Thymus (tissue), 11 donors: ENCODE results near the gene CPNE2. TPM values are rescaled to one million over a fixed set of nuclear protein-coding genes. Genes with fewer than 3 reads are reported as not detected.

Experiments used
- DNase-seq, 9 donors: peaks; one replicate each; pipeline ENCODE4 v3.0.0-alpha.2; 2013; ENCODE audit warnings: low spot score in 9 of 9, low read depth in 6 of 9, missing footprints in 1 of 9
- H3K27ac ChIP-seq, 2 donors: one replicate each; pipeline ENCODE4 v1.5.1; 2013; ENCODE audit warnings: control low read depth in 1 of 2, low read depth in 1 of 2, low read length in 1 of 2, mild to moderate bottlenecking in 1 of 2, moderate library complexity in 1 of 2
- H3K27me3 ChIP-seq, 2 donors: one replicate each; pipeline ENCODE4 v1.5.1; 2013; ENCODE audit warnings: low read length in 1 of 2; ENCODE audit not compliant: control insufficient read depth in 2 of 2, insufficient read depth in 1 of 2
- H3K36me3 ChIP-seq, 2 donors: one replicate each; pipeline ENCODE4 v1.5.1; 2013; ENCODE audit warnings: low read length in 1 of 2, mild to moderate bottlenecking in 1 of 2, moderate library complexity in 1 of 2; ENCODE audit not compliant: control insufficient read depth in 2 of 2, insufficient read depth in 2 of 2
- H3K4me1 ChIP-seq, 2 donors: one replicate each; pipeline ENCODE4 v1.5.1; 2013; ENCODE audit warnings: low read length in 2 of 2; ENCODE audit not compliant: control insufficient read depth in 2 of 2, insufficient read depth in 2 of 2
- H3K4me3 ChIP-seq, 2 donors: one replicate each; pipeline ENCODE4 v1.5.1; 2013; ENCODE audit warnings: low read length in 2 of 2, control low read depth in 1 of 2, mild to moderate bottlenecking in 1 of 2
- H3K9me3 ChIP-seq, 2 donors: one replicate each; pipeline ENCODE4 v1.5.1; 2013; ENCODE audit warnings: low read length in 1 of 2, mild to moderate bottlenecking in 1 of 2; ENCODE audit not compliant: control insufficient read depth in 2 of 2, insufficient read depth in 1 of 2
- WGBS: extraction: QIAGEN DNeasy Blood & Tissue Kit; methylation state at CpG from one replicate; pipeline ENCODE4 v1.1.7; 2013; 5-methylcytosine and 5-hydroxymethylcytosine counted together
- polyA plus RNA-seq: library from polyadenylated mRNA; stranded (reverse); fragments of 200-250 nt; gene quantifications from one replicate; pipeline ENCODE4 v1.2.3, GENCODE V29; 2013
- total RNA-seq: library from RNA; stranded (reverse); fragments of 120-200 nt; gene quantifications from one replicate; pipeline ENCODE4 v1.2.4, GENCODE V29; 2013
- donor health status: healthy.

The CPNE2 gene
- total and polyA plus RNA-seq, 2 donors: 6.5 to 27.5 TPM

DNA sequence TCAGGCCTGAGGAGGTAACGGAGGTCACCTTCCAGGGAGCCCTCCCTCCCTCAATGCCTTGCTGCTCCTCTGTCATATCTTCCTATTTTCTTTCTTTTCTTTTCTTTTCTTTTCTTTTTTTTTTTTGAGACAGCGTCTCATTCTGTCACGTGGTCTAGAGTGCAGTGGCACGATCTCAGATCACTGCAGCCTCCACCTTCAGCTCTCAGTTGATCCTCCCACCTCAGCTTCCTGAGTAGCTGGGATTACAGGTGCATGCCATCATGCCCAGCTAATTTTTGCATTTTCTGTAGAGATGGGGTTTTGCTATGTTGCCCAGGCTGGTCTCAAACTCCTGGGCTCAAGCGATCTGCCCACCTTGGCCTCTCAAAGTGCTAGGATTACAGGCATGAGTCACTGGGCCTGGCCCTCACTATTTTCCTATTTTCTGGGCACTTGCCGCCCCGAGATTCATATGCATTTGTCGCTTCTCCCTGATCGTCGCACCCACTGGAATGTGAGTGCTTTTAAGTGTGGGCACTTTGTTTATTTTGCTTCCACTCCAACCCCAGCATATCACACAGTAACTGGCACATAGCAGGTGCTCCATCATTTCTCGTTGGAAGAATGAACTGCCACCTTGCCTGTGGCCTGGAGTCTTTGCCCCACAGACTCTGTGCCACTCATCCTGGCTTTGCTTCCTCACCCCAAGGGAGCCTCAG is 31.7 kb downstream of the CPNE2 start:
- DNase-seq: peak in 1 of 9 donors; percentile 49
- Histone ChIP-seq H3K4me1 (peaks cover 0 to 36% of the 10 kb centered on the region in 2 donors), H3K9me3 (no peaks in the 10 kb centered on the region), H3K36me3 (no peaks in the 10 kb centered on the region), H3K27ac (peak overlapping the region; percentile 74 to 80), H3K4me3 (no peak overlapping the region), H3K27me3 (no peaks in the 10 kb centered on the region)
- WGBS: 79% methylated on average over 11 of the region's 11 CpGs

DNA sequence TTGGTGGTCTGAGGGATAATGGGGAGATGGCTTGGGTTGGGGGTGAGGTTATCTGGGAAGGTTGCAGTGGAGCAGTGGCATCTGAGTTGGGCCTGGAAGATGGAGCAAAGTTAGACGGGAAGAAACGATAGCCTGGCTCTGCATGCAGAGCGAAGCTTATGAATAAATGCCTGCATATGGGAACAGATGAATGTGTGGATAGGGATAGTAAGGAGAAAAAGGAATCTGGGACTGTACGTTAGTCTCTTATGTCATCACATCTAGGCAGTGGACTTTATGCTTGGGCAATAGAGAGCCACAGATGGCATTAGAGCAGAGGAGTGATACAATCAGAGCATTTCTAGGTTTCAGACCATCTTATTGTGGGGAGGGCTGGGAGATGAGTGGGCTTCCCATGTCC is 33.0 kb downstream of the CPNE2 start:
- WGBS: 98% methylated on average over 4 of the region's 4 CpGs
- Histone ChIP-seq H3K36me3 (no peaks in the 10 kb centered on the region), H3K4me1 (peaks cover 0 to 41% of the 10 kb centered on the region in 2 donors), H3K27ac (no peak overlapping the region), H3K27me3 (no peaks in the 10 kb centered on the region), H3K4me3 (no peak overlapping the region), H3K9me3 (no peaks in the 10 kb centered on the region)
- DNase-seq: no peak

DNA sequence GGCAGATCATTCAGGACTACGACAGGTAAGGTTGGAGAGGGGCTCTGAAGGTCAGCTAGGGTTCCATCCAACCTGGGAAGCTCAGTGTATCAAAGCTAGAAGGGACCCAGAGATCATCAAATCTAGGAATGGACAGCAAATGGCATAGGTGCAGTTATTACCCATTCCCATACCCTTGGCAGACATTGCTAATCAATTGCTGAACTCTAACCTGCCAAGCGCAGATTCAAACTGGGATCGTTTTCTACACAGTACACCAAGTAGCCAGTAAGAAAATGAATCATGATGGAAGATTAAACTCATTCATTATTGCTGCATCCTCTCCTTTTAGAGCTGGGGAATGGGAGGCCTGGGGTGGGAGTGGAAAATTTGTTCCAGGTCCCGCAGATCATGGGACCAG is 33.6 kb downstream of the CPNE2 start:
- H3K27me3 ChIP-seq: no peaks in the 10 kb centered on the region
- peaks cover 0 to 45% of the 10 kb centered on the region in 2 donors for H3K4me1 ChIP-seq
- DNase-seq: no peak
- no peak overlapping the region for H3K27ac ChIP-seq
- no peaks in the 10 kb centered on the region for H3K9me3 ChIP-seq
- no peaks in the 10 kb centered on the region for H3K36me3 ChIP-seq
- WGBS: 98% methylated on average over 4 of the region's 4 CpGs
- no peak overlapping the region for H3K4me3 ChIP-seq

DNA sequence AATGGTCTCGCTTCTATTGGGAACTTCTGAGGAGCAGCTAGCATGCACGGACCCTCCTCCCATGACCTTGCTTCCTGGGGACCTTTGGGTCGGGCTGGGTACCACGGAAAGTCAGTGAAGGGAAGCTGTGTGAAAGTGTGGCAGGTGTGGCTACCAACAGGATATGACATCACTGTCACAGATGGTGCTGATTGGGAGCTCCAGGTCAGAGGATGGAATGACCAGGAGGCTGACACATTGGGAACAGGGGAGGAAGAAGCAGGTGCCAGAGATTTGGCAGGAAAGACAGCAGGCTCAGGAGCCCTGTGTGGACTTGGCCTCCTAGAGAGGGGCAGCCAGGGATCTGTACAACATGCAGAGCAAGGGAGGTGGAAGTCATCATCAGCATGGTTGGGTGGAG is 34.0 kb downstream of the CPNE2 start:
- peaks cover 0 to 45% of the 10 kb centered on the region in 2 donors for H3K4me1 ChIP-seq
- no peak overlapping the region for H3K4me3 ChIP-seq
- H3K9me3 ChIP-seq: no peaks in the 10 kb centered on the region
- no peaks in the 10 kb centered on the region for H3K36me3 ChIP-seq
- DNase-seq: no peak
- H3K27ac ChIP-seq: no peak overlapping the region
- 85% methylated on average over 4 of the region's 4 CpGs for WGBS
- no peaks in the 10 kb centered on the region for H3K27me3 ChIP-seq

DNA sequence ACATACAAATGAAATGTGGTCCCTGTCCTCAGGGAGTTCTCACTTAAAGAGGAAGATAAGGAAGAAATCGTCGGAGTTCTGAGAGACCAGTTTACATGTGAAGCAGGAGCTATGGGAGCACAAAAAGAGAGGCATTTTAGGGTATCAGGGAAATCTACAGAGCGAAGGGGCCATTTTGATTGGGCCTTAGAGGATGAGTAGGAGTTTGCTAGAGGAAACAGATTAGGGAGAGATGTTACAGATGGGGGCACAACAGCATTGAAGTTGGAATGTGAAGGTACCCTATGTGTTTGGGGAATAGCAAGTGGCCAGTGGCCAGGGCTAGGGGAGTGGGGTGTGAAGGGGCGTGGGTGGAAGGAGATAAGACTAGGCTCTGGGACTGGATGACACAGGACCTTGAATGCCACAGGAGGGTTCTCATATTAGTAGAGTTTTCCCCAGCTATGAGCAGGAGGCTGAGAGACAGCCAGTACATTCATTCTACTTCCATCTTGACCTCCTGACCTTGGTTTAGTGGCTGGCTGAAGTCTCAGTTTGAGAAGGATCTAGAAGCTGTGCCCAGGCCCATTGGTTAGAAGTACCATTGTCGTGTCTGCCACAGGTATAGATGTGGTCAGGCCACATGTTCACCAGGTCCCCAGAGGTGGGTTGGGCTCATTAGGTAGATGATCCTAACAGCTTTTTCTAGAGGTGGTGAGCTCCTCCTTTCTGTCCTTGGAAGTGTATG is 34.8 kb downstream of the CPNE2 start:
- no peak for DNase-seq
- no peaks in the 10 kb centered on the region for H3K9me3 ChIP-seq
- no peaks in the 10 kb centered on the region for H3K36me3 ChIP-seq
- H3K27me3 ChIP-seq: no peaks in the 10 kb centered on the region
- H3K27ac ChIP-seq: no peak overlapping the region
- no peak overlapping the region for H3K4me3 ChIP-seq
- peaks cover 0 to 47% of the 10 kb centered on the region in 2 donors for H3K4me1 ChIP-seq
- WGBS: 97% methylated on average over 5 of the region's 5 CpGs

DNA sequence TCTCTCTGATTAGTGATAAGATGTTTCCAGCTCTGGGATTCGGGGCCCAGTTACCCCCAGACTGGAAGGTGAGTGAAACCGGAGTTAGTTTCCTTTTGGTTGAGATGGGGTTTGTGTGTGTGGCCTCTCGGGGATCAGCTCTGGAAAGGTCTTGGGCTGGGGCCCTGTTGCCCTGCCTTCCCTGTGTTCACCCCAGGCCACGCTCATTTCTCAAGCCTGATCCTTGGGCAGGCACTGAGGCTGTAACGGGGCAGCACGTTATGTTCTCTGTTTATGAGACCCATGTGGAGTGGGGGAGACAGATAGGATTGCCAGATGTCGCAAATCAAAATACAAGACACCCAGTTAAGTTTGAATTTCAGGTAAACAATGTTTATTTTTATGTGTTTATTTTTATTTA is 35.5 kb downstream of the CPNE2 start:
- no peaks in the 10 kb centered on the region for H3K27me3 ChIP-seq
- no peak overlapping the region for H3K4me3 ChIP-seq
- no peaks in the 10 kb centered on the region for H3K36me3 ChIP-seq
- DNase-seq: no peak
- 98% methylated on average over 7 of the region's 7 CpGs for WGBS
- H3K9me3 ChIP-seq: no peaks in the 10 kb centered on the region
- peaks cover 0 to 54% of the 10 kb centered on the region in 2 donors for H3K4me1 ChIP-seq
- H3K27ac ChIP-seq: no peak overlapping the region

DNA sequence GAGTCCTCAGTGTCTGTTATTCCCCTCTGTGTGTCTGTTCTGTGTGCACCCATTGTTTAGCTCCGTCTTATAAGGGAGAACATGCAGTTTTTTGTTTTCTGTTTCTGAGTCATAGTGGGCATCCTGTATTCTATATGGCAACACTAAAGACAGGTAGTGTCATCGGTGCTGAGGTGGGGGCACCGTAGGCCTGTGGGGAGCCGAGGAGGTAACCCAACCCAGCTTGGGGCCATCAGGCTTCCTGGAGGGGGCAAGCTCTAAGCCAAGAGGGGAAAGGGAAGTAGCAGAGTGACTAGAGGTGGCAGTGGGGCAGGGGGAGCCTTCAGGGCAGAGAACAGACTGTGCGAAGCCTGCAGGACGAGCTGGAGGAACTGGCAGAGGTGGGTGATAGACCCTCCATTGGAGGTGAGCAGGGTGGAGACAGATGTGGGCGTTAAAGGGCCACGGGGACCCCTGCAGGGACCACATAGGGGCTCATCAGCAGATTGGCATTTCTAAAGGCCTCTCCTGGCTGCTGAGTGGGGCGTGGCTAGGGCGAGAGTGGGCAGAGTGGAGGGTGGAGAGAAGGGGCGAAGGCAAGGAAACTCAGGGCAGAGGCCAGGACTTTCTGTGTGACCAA is 36.5 kb downstream of the CPNE2 start:
- Histone ChIP-seq H3K4me3 (no peak overlapping the region), H3K9me3 (no peaks in the 10 kb centered on the region), H3K36me3 (no peaks in the 10 kb centered on the region), H3K27me3 (no peaks in the 10 kb centered on the region), H3K27ac (peak overlapping the region in 1 of 2 donors; percentile 31), H3K4me1 (peaks cover 0 to 48% of the 10 kb centered on the region in 2 donors)
- DNase-seq: peak in 2 of 9 donors; percentile 17 to 45
- WGBS: 59% methylated on average over 11 of the region's 11 CpGs

DNA sequence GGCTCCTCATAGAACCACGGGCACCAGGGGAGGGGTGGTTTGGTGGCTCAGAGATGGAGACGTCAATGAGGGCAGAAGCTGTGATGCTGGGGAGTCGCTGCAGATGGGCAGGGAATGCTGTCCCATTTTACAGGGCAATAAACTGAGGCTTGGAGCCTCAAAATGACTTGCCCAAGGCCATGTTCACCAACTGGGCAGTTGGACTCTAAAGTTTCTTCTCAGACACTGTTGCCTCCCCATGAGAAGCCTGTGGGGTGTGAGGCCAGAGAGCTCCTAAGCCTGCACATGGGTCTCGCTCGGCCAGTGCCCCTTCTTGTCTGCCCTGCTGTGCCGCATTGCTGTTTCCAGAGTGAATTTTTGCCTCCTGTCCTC is 38.6 kb downstream of the CPNE2 start:
- no peaks in the 10 kb centered on the region for H3K9me3 ChIP-seq
- H3K4me3 ChIP-seq: no peak overlapping the region
- 94% methylated on average over 6 of the region's 6 CpGs for whole genome bisulfite sequencing
- H3K27ac ChIP-seq: no peak overlapping the region
- peaks cover 12 to 52% of the 10 kb centered on the region in 2 donors for H3K4me1 ChIP-seq
- H3K36me3 ChIP-seq: no peaks in the 10 kb centered on the region
- H3K27me3 ChIP-seq: no peaks in the 10 kb centered on the region
- no peak for DNase-seq

DNA sequence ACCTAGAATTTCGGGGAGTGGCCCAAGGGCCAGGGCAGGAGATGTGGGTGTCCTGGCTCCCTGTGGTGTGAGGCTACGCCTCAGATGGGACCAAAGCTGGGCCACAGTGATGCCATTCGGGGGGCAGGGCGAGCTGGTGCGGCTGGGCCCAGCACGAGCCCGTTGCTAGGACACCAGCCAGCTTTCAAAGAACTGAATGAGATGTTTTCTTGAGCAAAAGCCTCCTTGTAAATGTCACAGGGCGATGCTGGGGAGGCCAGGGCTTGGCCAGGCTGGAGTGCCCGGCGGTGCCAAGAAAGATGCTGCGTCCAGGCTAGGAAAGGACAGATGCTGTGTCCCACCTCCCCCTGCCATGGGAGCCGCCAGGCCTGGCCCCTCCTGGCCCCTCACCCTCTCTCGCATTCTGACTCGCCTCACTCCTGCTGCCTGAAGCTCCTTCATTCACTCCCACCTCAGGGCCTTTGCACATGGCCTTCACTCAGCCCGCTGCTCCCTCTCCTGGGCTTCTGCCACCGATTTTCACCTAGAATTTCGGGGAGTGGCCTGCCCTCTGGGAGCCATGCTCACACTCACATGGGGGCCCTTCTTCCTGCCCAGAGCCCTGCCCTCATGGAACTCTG is 39.1 kb downstream of the CPNE2 start:
- WGBS: 93% methylated on average over 17 of the region's 17 CpGs
- Histone ChIP-seq H3K4me1 (peaks cover 12 to 48% of the 10 kb centered on the region in 2 donors), H3K36me3 (no peaks in the 10 kb centered on the region), H3K27me3 (no peaks in the 10 kb centered on the region), H3K4me3 (no peak overlapping the region), H3K9me3 (no peaks in the 10 kb centered on the region), H3K27ac (peak overlapping the region in 1 of 2 donors; percentile 12)
- DNase-seq: no peak
